ENCODE measurements around the gene CIAO2A.

DNA sequence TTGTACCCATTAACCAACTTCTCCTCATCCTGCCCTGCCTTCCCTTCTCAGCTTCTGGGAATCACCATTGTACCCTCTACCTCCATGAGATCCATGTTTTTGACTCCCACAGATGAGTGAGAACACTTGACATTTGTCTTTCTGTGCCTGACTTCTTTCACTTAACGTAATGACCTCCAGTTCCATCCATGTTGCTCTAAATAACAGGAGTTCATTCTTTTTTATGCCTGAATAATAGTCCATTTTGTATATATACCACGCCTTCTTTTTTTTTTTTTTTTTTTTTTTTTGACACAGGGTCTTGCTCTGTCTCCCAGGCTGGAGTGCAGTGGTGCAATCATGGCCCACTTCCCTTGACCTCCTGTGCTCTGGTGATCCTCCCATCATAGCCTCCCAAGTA lies 8.9 kb upstream of the CIAO2A start:
- TF ChIP-seq POLR2AphosphoS5 (IDR thresholded peaks at IDR 0.05; ENCODE audit: low read depth, low read length), result no peak
- TF ChIP-seq TAF1 (IDR thresholded peaks at IDR 0.05; ENCODE audit: borderline replicate concordance, insufficient read depth, low read length), result no peak
- TF ChIP-seq, protein P1, sequence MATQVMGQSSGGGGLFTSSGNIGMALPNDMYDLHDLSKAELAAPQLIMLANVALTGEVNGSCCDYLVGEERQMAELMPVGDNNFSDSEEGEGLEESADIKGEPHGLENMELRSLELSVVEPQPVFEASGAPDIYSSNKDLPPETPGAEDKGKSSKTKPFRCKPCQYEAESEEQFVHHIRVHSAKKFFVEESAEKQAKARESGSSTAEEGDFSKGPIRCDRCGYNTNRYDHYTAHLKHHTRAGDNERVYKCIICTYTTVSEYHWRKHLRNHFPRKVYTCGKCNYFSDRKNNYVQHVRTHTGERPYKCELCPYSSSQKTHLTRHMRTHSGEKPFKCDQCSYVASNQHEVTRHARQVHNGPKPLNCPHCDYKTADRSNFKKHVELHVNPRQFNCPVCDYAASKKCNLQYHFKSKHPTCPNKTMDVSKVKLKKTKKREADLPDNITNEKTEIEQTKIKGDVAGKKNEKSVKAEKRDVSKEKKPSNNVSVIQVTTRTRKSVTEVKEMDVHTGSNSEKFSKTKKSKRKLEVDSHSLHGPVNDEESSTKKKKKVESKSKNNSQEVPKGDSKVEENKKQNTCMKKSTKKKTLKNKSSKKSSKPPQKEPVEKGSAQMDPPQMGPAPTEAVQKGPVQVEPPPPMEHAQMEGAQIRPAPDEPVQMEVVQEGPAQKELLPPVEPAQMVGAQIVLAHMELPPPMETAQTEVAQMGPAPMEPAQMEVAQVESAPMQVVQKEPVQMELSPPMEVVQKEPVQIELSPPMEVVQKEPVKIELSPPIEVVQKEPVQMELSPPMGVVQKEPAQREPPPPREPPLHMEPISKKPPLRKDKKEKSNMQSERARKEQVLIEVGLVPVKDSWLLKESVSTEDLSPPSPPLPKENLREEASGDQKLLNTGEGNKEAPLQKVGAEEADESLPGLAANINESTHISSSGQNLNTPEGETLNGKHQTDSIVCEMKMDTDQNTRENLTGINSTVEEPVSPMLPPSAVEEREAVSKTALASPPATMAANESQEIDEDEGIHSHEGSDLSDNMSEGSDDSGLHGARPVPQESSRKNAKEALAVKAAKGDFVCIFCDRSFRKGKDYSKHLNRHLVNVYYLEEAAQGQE (IDR thresholded peaks at IDR 0.05; ENCODE audit: insufficient read depth in 1 of 2, low read depth in 2 of 2, low read length in 2 of 2), result no peak
- TF ChIP-seq FOXP2 (optimal IDR thresholded peaks at IDR 0.05; ENCODE audit: borderline replicate concordance, extremely low read depth, extremely low read length, insufficient read depth), result no peak
- no peak for TF ChIP-seq SIN3A (IDR thresholded peaks at IDR 0.05; ENCODE audit: borderline replicate concordance, insufficient read depth, low read length)

Data from PFSK-1 (cell line).